Transverse colon (tissue), 3 donors: ENCODE data around the gene OR2D2.

Source experiments
- EP300 ChIP-seq: sonication (generic); formaldehyde crosslinking; IDR thresholded peaks from one replicate; pipeline ENCODE4 v1.6.1; 2017; ENCODE audit warnings: antibody characterized with exemption, low read depth
- POLR2A ChIP-seq: fragments of 450-650 bp; IDR thresholded peaks from one replicate; pipeline ENCODE4 v1.6.1; 2016; ENCODE audit warnings: antibody characterized with exemption, mild to moderate bottlenecking, moderate library complexity
- TF ChIP-seq, protein P1 (sequence below), 5 experiments: fragments of 200-600 bp in 3 of 5; fragments of 450-650 bp in 2 of 5; sonication (generic) in 3 of 5; IDR thresholded peaks; 1 replicate in 2 of 5; 2 replicates in 3 of 5; pipeline ENCODE4 v1.5.1; 2016 to 2017; ENCODE audit warnings: antibody characterized with exemption in 5 of 5, inconsistent platforms in 3 of 5, mild to moderate bottlenecking in 2 of 5, moderate library complexity in 1 of 5

DNA sequence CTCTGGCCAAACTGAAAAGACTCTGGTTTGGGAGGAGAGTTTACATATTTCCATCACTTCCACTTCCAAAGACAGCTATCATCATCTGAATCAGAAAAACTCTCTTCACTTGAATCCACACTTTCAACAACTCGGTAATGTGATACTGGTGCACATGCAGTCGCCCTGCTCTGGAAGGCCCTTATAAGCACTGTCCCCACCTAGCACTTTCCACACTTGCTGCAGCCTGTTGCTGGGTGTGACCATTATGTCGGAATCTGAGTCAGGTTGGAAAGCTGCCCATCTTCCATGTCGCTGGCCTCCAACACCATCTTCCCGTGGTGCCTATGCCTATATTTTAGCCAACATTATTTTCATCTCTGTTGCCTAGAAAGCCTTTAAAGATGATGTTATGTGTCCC is 47.9 kb downstream of the OR2D2 start:
- TF ChIP-seq, protein P1, sequence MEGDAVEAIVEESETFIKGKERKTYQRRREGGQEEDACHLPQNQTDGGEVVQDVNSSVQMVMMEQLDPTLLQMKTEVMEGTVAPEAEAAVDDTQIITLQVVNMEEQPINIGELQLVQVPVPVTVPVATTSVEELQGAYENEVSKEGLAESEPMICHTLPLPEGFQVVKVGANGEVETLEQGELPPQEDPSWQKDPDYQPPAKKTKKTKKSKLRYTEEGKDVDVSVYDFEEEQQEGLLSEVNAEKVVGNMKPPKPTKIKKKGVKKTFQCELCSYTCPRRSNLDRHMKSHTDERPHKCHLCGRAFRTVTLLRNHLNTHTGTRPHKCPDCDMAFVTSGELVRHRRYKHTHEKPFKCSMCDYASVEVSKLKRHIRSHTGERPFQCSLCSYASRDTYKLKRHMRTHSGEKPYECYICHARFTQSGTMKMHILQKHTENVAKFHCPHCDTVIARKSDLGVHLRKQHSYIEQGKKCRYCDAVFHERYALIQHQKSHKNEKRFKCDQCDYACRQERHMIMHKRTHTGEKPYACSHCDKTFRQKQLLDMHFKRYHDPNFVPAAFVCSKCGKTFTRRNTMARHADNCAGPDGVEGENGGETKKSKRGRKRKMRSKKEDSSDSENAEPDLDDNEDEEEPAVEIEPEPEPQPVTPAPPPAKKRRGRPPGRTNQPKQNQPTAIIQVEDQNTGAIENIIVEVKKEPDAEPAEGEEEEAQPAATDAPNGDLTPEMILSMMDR (IDR thresholded peaks at IDR 0.05): no peak
- no peak for TF ChIP-seq POLR2A
- TF ChIP-seq EP300: no peak
